MM.1S (cell line): Measurements from ENCODE around the gene SDCBP2.
A peak's percentile ranks its signal among the peaks of the same experiment; 100 is the strongest.

Experiments used
- DNase-seq: peaks from one replicate; pipeline ENCODE4 v3.0.0-alpha.2; 2015
- H2AFZ ChIP-seq: fragments of 300-600 bp; sonication (generic); 2 replicates; pipeline ENCODE4 v1.6.0; 2016; ENCODE audit warnings: antibody characterized with exemption, low read length
- H3F3A ChIP-seq: fragments of 300-600 bp; sonication (generic); 2 replicates; pipeline ENCODE4 v1.6.1; 2016; ENCODE audit warnings: mild to moderate bottlenecking, antibody characterized with exemption, low read length, moderate library complexity, mixed read lengths; ENCODE audit not compliant: insufficient read depth
- H3K27ac ChIP-seq: fragments of 300-600 bp; sonication (generic); 2 replicates; pipeline ENCODE4 v1.5.1; 2016; ENCODE audit warnings: mild to moderate bottlenecking, low read length
- H3K27me3 ChIP-seq: fragments of 300-600 bp; sonication (generic); replicated peaks from 2 replicates; pipeline ENCODE4 v1.6.0; 2016; ENCODE audit warnings: low read length; ENCODE audit not compliant: insufficient read depth
- H3K36me3 ChIP-seq: fragments of 300-600 bp; sonication (generic); replicated peaks from 2 replicates; pipeline ENCODE4 v1.6.1; 2016; ENCODE audit warnings: mild to moderate bottlenecking, low read length, mixed read lengths; ENCODE audit not compliant: insufficient read depth
- H3K4me1 ChIP-seq: fragments of 300-600 bp; sonication (generic); 2 replicates; pipeline ENCODE4 v1.6.1; 2016; ENCODE audit warnings: low read length, mixed read lengths
- H3K4me2 ChIP-seq: fragments of 300-600 bp; sonication (generic); 2 replicates; pipeline ENCODE4 v1.6.0; 2016; ENCODE audit warnings: low read depth, low read length
- H3K4me3 ChIP-seq: fragments of 300-600 bp; sonication (generic); 2 replicates; pipeline ENCODE4 v1.5.1; 2016; ENCODE audit warnings: low read length, mixed read lengths
- H3K79me2 ChIP-seq: fragments of 300-600 bp; sonication (generic); 2 replicates; pipeline ENCODE4 v1.6.1; 2016; ENCODE audit warnings: mixed run types, low read length, mixed read lengths
- H3K9ac ChIP-seq: fragments of 300-600 bp; sonication (generic); 2 replicates; pipeline ENCODE4 v1.6.1; 2016; ENCODE audit warnings: low read length, mixed read lengths
- H3K9me2 ChIP-seq: fragments of 300-600 bp; sonication (generic); replicated peaks from 2 replicates; pipeline ENCODE4 v1.6.1; 2016; ENCODE audit warnings: mild to moderate bottlenecking, low read length, mixed read lengths; ENCODE audit not compliant: insufficient read depth
- H3K9me3 ChIP-seq: fragments of 300-600 bp; sonication (generic); replicated peaks from 2 replicates; pipeline ENCODE4 v1.6.1; 2016; ENCODE audit warnings: mild to moderate bottlenecking, low read length, mixed read lengths; ENCODE audit not compliant: insufficient read depth
- H4K20me1 ChIP-seq: fragments of 300-600 bp; sonication (generic); 2 replicates; pipeline ENCODE4 v1.6.1; 2016; ENCODE audit warnings: mild to moderate bottlenecking, low read length, moderate library complexity, mixed read lengths; ENCODE audit not compliant: insufficient read depth
- CTCF ChIP-seq: fragments of 300-600 bp; sonication (generic); IDR thresholded peaks from 2 replicates; pipeline ENCODE4 v1.5.1; 2016; ENCODE audit warnings: antibody characterized with exemption, low read length, mixed read lengths
- EZH2 ChIP-seq: fragments of 300-600 bp; sonication (generic); optimal IDR thresholded peaks from 2 replicates; pipeline ENCODE3; 2017; ENCODE audit warnings: low read depth, mild to moderate bottlenecking, antibody characterized with exemption, low read length, mixed read lengths
- EZH2phosphoT487 ChIP-seq: fragments of 300-600 bp; sonication (generic); IDR thresholded peaks from 2 replicates; pipeline ENCODE4 v1.6.1; 2018; ENCODE audit warnings: antibody characterized with exemption, low read length

SDCBP2 gene

GRCh38 chr20:1362484-1362883, 33.5 kb upstream of the SDCBP2 start:
- Histone ChIP-seq H3K79me2 (peaks cover 22% of the 10 kb centered on the region), H3K27me3 (no peaks in the 10 kb centered on the region), H2AFZ (no peak overlapping the region), H3K9me3 (no peaks in the 10 kb centered on the region), H3K4me3 (no peak overlapping the region), H3K4me2 (no peak overlapping the region), H3K36me3 (no peaks in the 10 kb centered on the region), H3K9ac (no peak overlapping the region), H3K27ac (no peak overlapping the region), H3K9me2 (no peaks in the 10 kb centered on the region), H3K4me1 (0 out of 2 replicates have a peak, but pooled peaks cover 3% of the 10 kb centered on the region), H3F3A (no peaks in the 10 kb centered on the region), H4K20me1 (no peaks in the 10 kb centered on the region)
- TF ChIP-seq EZH2phosphoT487 (no peak), CTCF (no peak)
- DNase-seq: no peak

DNA sequence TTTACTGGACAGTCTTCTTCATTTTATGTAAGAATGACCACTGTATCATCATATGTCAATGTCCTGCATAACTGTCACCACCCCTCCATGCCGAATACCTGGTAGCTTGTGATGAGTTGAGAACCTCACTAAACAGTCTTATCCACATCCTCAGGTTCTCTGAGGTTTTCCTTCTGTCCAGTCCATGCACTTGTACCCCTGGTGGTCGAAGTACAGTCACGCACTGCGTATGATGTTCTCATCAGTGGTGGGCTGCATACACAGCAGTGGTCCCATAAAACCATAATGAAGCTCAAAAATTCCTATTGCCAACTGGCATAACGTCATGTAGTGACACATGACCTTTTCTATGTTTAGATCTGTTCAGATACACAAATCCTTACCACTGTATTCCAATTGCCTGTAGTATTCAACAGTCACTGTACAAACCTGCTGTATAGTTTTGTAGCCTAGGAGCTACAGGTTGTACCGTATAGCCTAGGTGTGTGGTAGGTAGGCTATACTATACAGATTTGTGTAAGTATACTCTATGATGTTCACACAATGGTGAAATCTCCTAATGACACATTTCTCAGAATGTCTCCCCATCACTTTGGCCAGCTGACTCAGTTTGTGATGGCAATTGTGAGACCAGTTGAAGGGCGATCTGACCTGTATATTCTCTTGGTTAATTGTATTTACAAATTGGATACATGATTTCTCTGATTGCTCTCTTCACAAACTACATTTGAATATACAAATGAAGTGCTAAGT, 31.3 kb upstream of the SDCBP2 start:
- TF ChIP-seq CTCF: 0 out of 2 replicates have a peak, but pooled peaks have one; percentile 8
- no peak for TF ChIP-seq EZH2phosphoT487
- Histone ChIP-seq H3K4me1 (0 out of 2 replicates have a peak, but pooled peaks cover 3% of the 10 kb centered on the region), H3K9me3 (no peaks in the 10 kb centered on the region), H3K4me3 (no peak overlapping the region), H3F3A (no peaks in the 10 kb centered on the region), H2AFZ (no peak overlapping the region), H3K27me3 (no peaks in the 10 kb centered on the region), H3K36me3 (no peaks in the 10 kb centered on the region), H3K9ac (no peak overlapping the region), H4K20me1 (no peaks in the 10 kb centered on the region; the same call in 1 of the 2 replicates), H3K9me2 (no peaks in the 10 kb centered on the region), H3K79me2 (peaks cover 22% of the 10 kb centered on the region), H3K27ac (no peak overlapping the region), H3K4me2 (no peak overlapping the region)
- no peak for DNase-seq

GRCh38 chr20:1357921-1358671, 29.2 kb upstream of the SDCBP2 start:
- Histone ChIP-seq H3K9me3 (no peaks in the 10 kb centered on the region), H3K9ac (no peak overlapping the region), H3K79me2 (peaks cover 25% of the 10 kb centered on the region), H4K20me1 (no peaks in the 10 kb centered on the region; the same call in 1 of the 2 replicates), H3K4me3 (no peak overlapping the region), H3K4me2 (no peak overlapping the region), H3K4me1 (no peaks in the 10 kb centered on the region), H3K27me3 (no peaks in the 10 kb centered on the region), H3K9me2 (no peaks in the 10 kb centered on the region), H3K36me3 (no peaks in the 10 kb centered on the region), H2AFZ (no peak overlapping the region), H3K27ac (no peak overlapping the region), H3F3A (no peaks in the 10 kb centered on the region)
- no peak for TF ChIP-seq EZH2
- no peak for TF ChIP-seq CTCF
- TF ChIP-seq EZH2phosphoT487: no peak
- no peak for DNase-seq
